HCT116 (cell line): ENCODE data around the gene LSM4. TPM values are rescaled to one million over a fixed set of nuclear protein-coding genes. Genes with fewer than 3 reads are reported as not detected.

Source experiments
- ATAC-seq: fragments of 200-7000 bp; cut with Tn5 transposase; 2 replicates; pipeline ENCODE4 v1.9.1; 2020; ENCODE audit warnings: mild to moderate bottlenecking, moderate library complexity
- BruUV-seq: library from RNA; stranded (reverse); fragments of 400-500 nt; replicated peaks from 2 replicates; lab custom pipeline; 2021; lab: Mats Ljungman, UMichigan
- CTCF ChIA-PET: fragments of 300-600 bp; sonication (Branson Sonifier 250); formaldehyde crosslinking; loops from one replicate; lab custom pipeline; 2021; ENCODE audit warnings: antibody characterized with exemption; lab: Charles Lee
- POLR2A ChIA-PET: fragments of 300-600, 350-600 bp; sonication (Branson Sonifier 250); formaldehyde crosslinking; loops from one replicate; lab custom pipeline; 2021; ENCODE audit warnings: antibody characterized with exemption; lab: Charles Lee
- RAD21 ChIA-PET, 2 experiments: fragments of 300-600 bp; sonication (Branson Sonifier 250); formaldehyde crosslinking; loops; one replicate each; lab custom pipeline; 2023; ENCODE audit warnings: low total read pairs in 2 of 2; ENCODE audit not compliant: uncharacterized antibody in 2 of 2, unreplicated experiment in 2 of 2, low non-redundant PET in 1 of 2; lab: Charles Lee
- DNase-seq: peaks from one replicate; pipeline ENCODE4 v3.0.0-alpha.2; 2010; ENCODE audit warnings: low read depth, low spot score
- H2AFZ ChIP-seq: fragments of 200-600 bp; shearing (Covaris generic), sonication (generic); 2 replicates; pipeline ENCODE4 v1.6.1; 2017; ENCODE audit warnings: low read depth, mixed run types, mixed read lengths, antibody characterized with exemption, low read length; ENCODE audit not compliant: poor library complexity, severe bottlenecking
- H3K27ac ChIP-seq: 2 replicates; pipeline ENCODE4 v1.5.1; 2012; ENCODE audit warnings: low read depth, low read length
- H3K27me3 ChIP-seq: fragments of 200-600 bp; sonication (generic); 2 replicates; pipeline ENCODE4 v1.6.1; 2016; ENCODE audit warnings: mixed run types, low read length, mixed read lengths; ENCODE audit not compliant: insufficient read depth
- H3K36me3 ChIP-seq, 2 experiments: fragments of 200-500 bp in 1 of 2; fragments of 200-600 bp in 1 of 2; sonication (Bioruptor generic) in 1 of 2; sonication (generic) in 1 of 2; 2 replicates each; pipeline versions ENCODE4 v1.5.1 to v1.6.1; 2014 to 2016; ENCODE audit warnings: low read length in 2 of 2, inconsistent platforms in 1 of 2, mixed read lengths in 1 of 2, mixed run types in 1 of 2; ENCODE audit not compliant: insufficient read depth in 2 of 2, control insufficient read depth in 1 of 2
- H3K4me1 ChIP-seq, 2 experiments: fragments of 200-600 bp in 1 of 2; sonication (generic) in 1 of 2; 2 replicates each; pipeline versions ENCODE4 v1.5.1 to v1.6.1; 2012 to 2017; ENCODE audit warnings: low read length in 2 of 2, inconsistent platforms in 1 of 2, mild to moderate bottlenecking in 1 of 2, mixed read lengths in 1 of 2, mixed run types in 1 of 2, moderate library complexity in 1 of 2; ENCODE audit not compliant: insufficient read depth in 2 of 2, control insufficient read depth in 1 of 2
- H3K4me2 ChIP-seq: fragments of 200-600 bp; sonication (generic); 2 replicates; pipeline ENCODE4 v1.6.1; 2017; ENCODE audit warnings: mixed run types, low read length, mixed read lengths
- H3K4me3 ChIP-seq, 2 experiments: fragments of 200-600 bp in 1 of 2; sonication (generic) in 1 of 2; replicated peaks in 1 of 2; 2 replicates each; pipeline ENCODE4 v1.5.1; 2011 to 2016; ENCODE audit warnings: low read length in 2 of 2, control low read depth in 1 of 2, low read depth in 1 of 2, mild to moderate bottlenecking in 1 of 2, mixed read lengths in 1 of 2, mixed run types in 1 of 2
- H3K79me2 ChIP-seq: fragments of 200-600 bp; sonication (generic); 2 replicates; pipeline ENCODE4 v1.6.1; 2017; ENCODE audit warnings: mild to moderate bottlenecking, mixed run types, low read length, moderate library complexity, mixed read lengths; ENCODE audit not compliant: insufficient read depth
- H3K9ac ChIP-seq: fragments of 200-600 bp; sonication (generic); 2 replicates; pipeline ENCODE4 v1.6.1; 2016; ENCODE audit warnings: low read length, mixed read lengths
- H3K9me2 ChIP-seq: fragments of 200-600 bp; sonication (generic), shearing (Covaris generic); 2 replicates; pipeline ENCODE4 v1.6.1; 2017; ENCODE audit warnings: mixed run types, mild to moderate bottlenecking, moderate library complexity; ENCODE audit not compliant: insufficient read depth
- H3K9me3 ChIP-seq, 2 experiments: fragments of 200-500 bp in 1 of 2; fragments of 200-600 bp in 1 of 2; sonication (Bioruptor generic) in 1 of 2; sonication (generic) in 1 of 2; 2 replicates each; pipeline ENCODE4 v1.6.1; 2014 to 2017; ENCODE audit warnings: low read length in 2 of 2, mixed read lengths in 2 of 2, inconsistent platforms in 1 of 2, low read depth in 1 of 2, mild to moderate bottlenecking in 1 of 2, mixed run types in 1 of 2, moderate library complexity in 1 of 2; ENCODE audit not compliant: control insufficient read depth in 1 of 2, insufficient read depth in 1 of 2
- H4K20me1 ChIP-seq: fragments of 200-600 bp; sonication (generic), shearing (Covaris generic); 2 replicates; pipeline ENCODE4 v1.6.1; 2017; ENCODE audit warnings: mixed run types, mild to moderate bottlenecking, moderate library complexity; ENCODE audit not compliant: insufficient read depth
- CBX3 ChIP-seq: IDR thresholded peaks from 2 replicates; pipeline ENCODE4 v1.6.1; 2012; ENCODE audit warnings: low read depth
- CEBPB ChIP-seq: IDR thresholded peaks from 2 replicates; pipeline ENCODE4 v1.6.1; 2012; ENCODE audit warnings: low read depth
- EGR1 ChIP-seq: IDR thresholded peaks from 2 replicates; pipeline ENCODE4 v1.6.1; 2012; ENCODE audit warnings: low read depth
- ELF1 ChIP-seq: IDR thresholded peaks from 2 replicates; pipeline ENCODE4 v1.6.1; 2012; ENCODE audit warnings: low read depth, borderline replicate concordance
- EZH2phosphoT487 ChIP-seq: fragments of 200-600 bp; IDR thresholded peaks from 2 replicates; pipeline ENCODE4 v1.6.1; 2018; ENCODE audit warnings: antibody characterized with exemption, borderline replicate concordance
- FOSL1 ChIP-seq: IDR thresholded peaks from 2 replicates; pipeline ENCODE4 v1.6.1; 2012; ENCODE audit warnings: low read depth
- MAX ChIP-seq: IDR thresholded peaks from 2 replicates; pipeline ENCODE4 v1.6.1; 2012
- POLR2A ChIP-seq: IDR thresholded peaks from 2 replicates; pipeline ENCODE4 v1.7.0; 2011; ENCODE audit warnings: borderline replicate concordance; ENCODE audit not compliant: insufficient read depth, insufficient read length; ENCODE audit errors: extremely low read depth
- RAD21 ChIP-seq: IDR thresholded peaks from 2 replicates; pipeline ENCODE4 v1.6.1; 2012; ENCODE audit warnings: low read depth, mild to moderate bottlenecking
- SIN3A ChIP-seq: IDR thresholded peaks from 2 replicates; pipeline ENCODE4 v1.6.1; 2012; ENCODE audit warnings: low read depth
- SP1 ChIP-seq: IDR thresholded peaks from 2 replicates; pipeline ENCODE4 v1.6.1; 2012; ENCODE audit warnings: low read depth
- SRF ChIP-seq: IDR thresholded peaks from 2 replicates; pipeline ENCODE4 v1.6.1; 2012; ENCODE audit warnings: low read depth
- YY1 ChIP-seq: IDR thresholded peaks from 2 replicates; pipeline ENCODE4 v1.6.1; 2011; ENCODE audit warnings: low read length, low read depth, moderate library complexity, mild to moderate bottlenecking; ENCODE audit not compliant: insufficient replicate concordance; ENCODE audit errors: extremely low read depth
- ZFX ChIP-seq: fragments of 450-650 bp; IDR thresholded peaks from 2 replicates; pipeline ENCODE4 v1.6.1; 2017
- intact Hi-C: fragments of 100-400 bp; cut with micrococcal nuclease; formaldehyde crosslinking; loops from 2 replicates; pipeline ENCODE4 v1.10.0; 2022
- total RNA-seq: library from RNA; stranded (reverse); gene quantifications from one replicate; pipeline ENCODE4 v1.2.1, GENCODE V29; 2021; ENCODE audit not compliant: unreplicated experiment
- TF ChIP-seq, protein P1 (sequence below), 3 experiments: fragments of 200-600 bp in 1 of 3; sonication (generic) in 1 of 3; IDR thresholded peaks in 2 of 3; conservative IDR thresholded peaks in 1 of 3; 2 replicates each; pipeline ENCODE4 v1.5.1; 2012 to 2017; ENCODE audit warnings: low read depth in 2 of 3, low read length in 2 of 3, antibody characterized with exemption in 1 of 3, borderline replicate concordance in 1 of 3, control low read depth in 1 of 3, mild to moderate bottlenecking in 1 of 3, mixed read lengths in 1 of 3, mixed run types in 1 of 3, moderate library complexity in 1 of 3; ENCODE audit not compliant: insufficient read depth in 1 of 3

The LSM4 gene
- total RNA-seq, 1 experiment from 2014 or later: 400 TPM

GRCh38 chr19:18339723-18340122 is 16.8 kb upstream of the LSM4 start:
- Histone ChIP-seq H3K36me3 (no peaks in the 10 kb centered on the region; a peak in 2 of 4 replicates), H3K9ac (no peak overlapping the region), H3K79me2 (no peaks in the 10 kb centered on the region), H3K9me3 (no peaks in the 10 kb centered on the region), H3K9me2 (no peaks in the 10 kb centered on the region), H4K20me1 (no peaks in the 10 kb centered on the region), H2AFZ (no peak overlapping the region), H3K27ac (peak overlapping the region; percentile 67; the same call in 1 of the 2 replicates), H3K4me1 (peaks cover 19 to 56% of the 10 kb centered on the region in 2 experiments; a peak in 3 of 4 replicates), H3K27me3 (no peaks in the 10 kb centered on the region), H3K4me2 (peak overlapping the region; percentile 97), H3K4me3 (peak overlapping the region; percentile 76 to 82; a peak in 2 of 4 replicates)
- TF ChIP-seq, protein P1, sequence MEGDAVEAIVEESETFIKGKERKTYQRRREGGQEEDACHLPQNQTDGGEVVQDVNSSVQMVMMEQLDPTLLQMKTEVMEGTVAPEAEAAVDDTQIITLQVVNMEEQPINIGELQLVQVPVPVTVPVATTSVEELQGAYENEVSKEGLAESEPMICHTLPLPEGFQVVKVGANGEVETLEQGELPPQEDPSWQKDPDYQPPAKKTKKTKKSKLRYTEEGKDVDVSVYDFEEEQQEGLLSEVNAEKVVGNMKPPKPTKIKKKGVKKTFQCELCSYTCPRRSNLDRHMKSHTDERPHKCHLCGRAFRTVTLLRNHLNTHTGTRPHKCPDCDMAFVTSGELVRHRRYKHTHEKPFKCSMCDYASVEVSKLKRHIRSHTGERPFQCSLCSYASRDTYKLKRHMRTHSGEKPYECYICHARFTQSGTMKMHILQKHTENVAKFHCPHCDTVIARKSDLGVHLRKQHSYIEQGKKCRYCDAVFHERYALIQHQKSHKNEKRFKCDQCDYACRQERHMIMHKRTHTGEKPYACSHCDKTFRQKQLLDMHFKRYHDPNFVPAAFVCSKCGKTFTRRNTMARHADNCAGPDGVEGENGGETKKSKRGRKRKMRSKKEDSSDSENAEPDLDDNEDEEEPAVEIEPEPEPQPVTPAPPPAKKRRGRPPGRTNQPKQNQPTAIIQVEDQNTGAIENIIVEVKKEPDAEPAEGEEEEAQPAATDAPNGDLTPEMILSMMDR (IDR thresholded peaks at IDR 0.05 in 2 of 3, conservative IDR thresholded peaks at IDR 0.05 in 1 of 3; ENCODE audit: borderline replicate concordance in 1 of 3, insufficient read depth in 1 of 3, low read depth in 2 of 3, low read length in 2 of 3): peak in 2 of 3 experiments; percentile 33 to 37; a peak in 5 of 6 replicates
- TF ChIP-seq ZFX: no peak
- no peak for TF ChIP-seq EGR1
- TF ChIP-seq MAX: no peak
- ATAC-seq: peak; percentile 51
- DNase-seq: no peak
- no TSS peak for BruUV-seq
- intact Hi-C loops: loop anchor here (5.0 kb wide), 1 partner anchor 62 kb away; no protein-coding TSS in a partner anchor
- ChIA-PET CTCF (interaction anchor here (0.6 to 4.1 kb wide), 9 partner anchors 9 to 97 kb away, joined by 3 to 31 read pairs (median 4); no protein-coding TSS in a partner anchor), RAD21 (interaction anchor here in 1 of 2 experiments (0.6 to 2.2 kb wide), 4 partner anchors 11 to 84 kb away, joined by 3 to 5 read pairs (median 3); no protein-coding TSS in a partner anchor), POLR2A (interaction anchor here (0.8 to 2.3 kb wide), 8 partner anchors 9 to 60 kb away, joined by 3 to 19 read pairs (median 5); partner anchors contain the start of genes GDF15 and JUND)

DNA sequence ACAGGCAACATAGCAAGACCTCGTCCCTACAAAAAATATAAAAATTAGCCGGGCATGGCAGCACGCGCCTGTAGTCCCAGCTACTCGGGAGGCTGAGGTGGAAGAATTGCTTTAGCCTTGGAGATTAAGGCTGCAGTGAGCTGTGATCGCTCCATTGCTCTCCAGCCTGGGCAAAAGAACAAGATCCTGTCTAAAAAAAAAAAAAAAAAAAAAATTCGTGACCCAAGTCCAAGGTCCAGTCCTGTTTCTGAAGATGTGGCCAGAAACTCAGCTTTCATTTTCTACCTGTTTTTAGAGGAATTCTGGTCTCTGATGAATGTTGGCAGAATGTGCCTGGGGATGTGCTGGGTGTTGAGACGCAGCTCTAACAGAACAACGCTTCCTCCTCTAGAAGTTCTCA is 15.7 kb upstream of the LSM4 start:
- POLR2A ChIA-PET: interaction anchor here (1.5 to 2.3 kb wide), 3 partner anchors 10 to 59 kb away, joined by 6 to 19 read pairs (median 14); partner anchors contain the start of gene JUND
- BruUV-seq: no TSS peak
- Histone ChIP-seq H3K27me3 (no peaks in the 10 kb centered on the region), H3K4me2 (no peak overlapping the region), H3K4me3 (no peak overlapping the region), H2AFZ (no peak overlapping the region), H3K79me2 (no peaks in the 10 kb centered on the region), H3K9me3 (no peaks in the 10 kb centered on the region), H3K9ac (no peak overlapping the region), H3K4me1 (peaks cover 9 to 44% of the 10 kb centered on the region in 2 experiments; a peak in 3 of 4 replicates), H3K36me3 (no peaks in the 10 kb centered on the region; a peak in 2 of 4 replicates), H4K20me1 (no peaks in the 10 kb centered on the region), H3K27ac (no peak overlapping the region), H3K9me2 (no peaks in the 10 kb centered on the region)
- CTCF ChIA-PET: interaction anchor here (0.9 to 4.1 kb wide), 6 partner anchors 10 to 71 kb away, joined by 3 to 31 read pairs (median 4); no protein-coding TSS in a partner anchor
- TF ChIP-seq SIN3A: no peak
- TF ChIP-seq SP1: no peak
- TF ChIP-seq RAD21: no peak
- TF ChIP-seq, protein P1 (IDR thresholded peaks at IDR 0.05 in 2 of 3, conservative IDR thresholded peaks at IDR 0.05 in 1 of 3; ENCODE audit: borderline replicate concordance in 1 of 3, insufficient read depth in 1 of 3, low read depth in 2 of 3, low read length in 2 of 3): no peak
- TF ChIP-seq POLR2A: no peak
- no peak for TF ChIP-seq CBX3
- TF ChIP-seq ZFX: no peak
- TF ChIP-seq SRF: no peak
- TF ChIP-seq CEBPB: no peak
- TF ChIP-seq FOSL1: no peak
- TF ChIP-seq YY1: no peak
- no peak for TF ChIP-seq EZH2phosphoT487
- TF ChIP-seq ELF1: no peak
- intact Hi-C loops: no loop called here
- ATAC-seq (no peak), DNase-seq (no peak)
- RAD21 ChIA-PET: interaction anchor here in 1 of 2 experiments (2.2 kb wide), 1 partner anchor 59 kb away, joined by 5 read pairs; no protein-coding TSS in a partner anchor
